ENCODE results near the gene MYBL2. TPM values are rescaled to one million over a fixed set of nuclear protein-coding genes. Genes with fewer than 3 reads are reported as not detected.
"Not testable (repeated sequence)": the region's sequence is repeated elsewhere in the genome, so short reads cannot be mapped to it uniquely, and the experiment has no call there.

MYBL2 gene
- polyA plus RNA-seq (ENCODE audit: insufficient read length in 3 of 3): 10 to 100 TPM; 22.9 to 33.0 (median 29.3) TPM
- long read RNA-seq, donor 1, partial matches to known transcripts: 0 of 3 reads
- long read RNA-seq, donor 1, other reads (novel, unspliced or antisense): 0 of 3 reads
- long read RNA-seq, donor 2, transcript MYBL2-201 (14 exons, 2,639 nt): major isoform, 5 of 5 reads
- long read RNA-seq, donor 2, partial matches to known transcripts: 0 of 5 reads
- long read RNA-seq, donor 2, other reads (novel, unspliced or antisense): 0 of 5 reads
- long read RNA-seq, donor 3, partial matches to known transcripts: 0 of 1 reads
- long read RNA-seq, donor 3, other reads (novel, unspliced or antisense): 0 of 1 reads
- long read RNA-seq, donor 4, partial matches to known transcripts: 0 of 3 reads
- long read RNA-seq, donor 4, other reads (novel, unspliced or antisense): 0 of 3 reads
- long read RNA-seq, donor 5, partial matches to known transcripts: 0 of 3 reads
- long read RNA-seq, donor 5, other reads (novel, unspliced or antisense): 0 of 3 reads
- long read RNA-seq, donor 6, transcript MYBL2-201 (14 exons, 2,639 nt): major isoform, 6 of 18 reads
- long read RNA-seq, donor 6, partial matches to known transcripts: 12 of 18 reads
- long read RNA-seq, donor 6, other reads (novel, unspliced or antisense): 0 of 18 reads
- long read RNA-seq, donor 7, partial matches to known transcripts: 0 of 4 reads
- long read RNA-seq, donor 7, other reads (novel, unspliced or antisense): 0 of 4 reads
- long read RNA-seq, donor 8, partial matches to known transcripts: 0 of 3 reads
- long read RNA-seq, donor 8, other reads (novel, unspliced or antisense): 0 of 3 reads
- long read RNA-seq, donor 9, partial matches to known transcripts: 0 of 4 reads
- long read RNA-seq, donor 9, other reads (novel, unspliced or antisense): 0 of 4 reads
- long read RNA-seq, donor 10, transcript MYBL2-201 (14 exons, 2,639 nt): major isoform, 7 of 8 reads
- long read RNA-seq, donor 10, partial matches to known transcripts: 0 of 8 reads
- long read RNA-seq, donor 10, other reads (novel, unspliced or antisense): 0 of 8 reads
- long read RNA-seq, donor 11, partial matches to known transcripts: 0 of 4 reads
- long read RNA-seq, donor 11, other reads (novel, unspliced or antisense): 0 of 4 reads
- long read RNA-seq, donor 12, partial matches to known transcripts: 0 of 2 reads
- long read RNA-seq, donor 12, other reads (novel, unspliced or antisense): 0 of 2 reads
- long read RNA-seq, donor 13, partial matches to known transcripts: 6 of 8 reads
- long read RNA-seq, donor 13, other reads (novel, unspliced or antisense): 0 of 8 reads
- long read RNA-seq, donor 14, partial matches to known transcripts: 0 of 4 reads
- long read RNA-seq, donor 14, other reads (novel, unspliced or antisense): 0 of 4 reads
- long read RNA-seq, donor 15, partial matches to known transcripts: 0 of 3 reads
- long read RNA-seq, donor 15, other reads (novel, unspliced or antisense): 0 of 3 reads
- long read RNA-seq, donor 16, transcript MYBL2-201 (14 exons, 2,639 nt): major isoform, 10 of 17 reads
- long read RNA-seq, donor 16, partial matches to known transcripts: 6 of 17 reads
- long read RNA-seq, donor 16, other reads (novel, unspliced or antisense): 0 of 17 reads

DNA sequence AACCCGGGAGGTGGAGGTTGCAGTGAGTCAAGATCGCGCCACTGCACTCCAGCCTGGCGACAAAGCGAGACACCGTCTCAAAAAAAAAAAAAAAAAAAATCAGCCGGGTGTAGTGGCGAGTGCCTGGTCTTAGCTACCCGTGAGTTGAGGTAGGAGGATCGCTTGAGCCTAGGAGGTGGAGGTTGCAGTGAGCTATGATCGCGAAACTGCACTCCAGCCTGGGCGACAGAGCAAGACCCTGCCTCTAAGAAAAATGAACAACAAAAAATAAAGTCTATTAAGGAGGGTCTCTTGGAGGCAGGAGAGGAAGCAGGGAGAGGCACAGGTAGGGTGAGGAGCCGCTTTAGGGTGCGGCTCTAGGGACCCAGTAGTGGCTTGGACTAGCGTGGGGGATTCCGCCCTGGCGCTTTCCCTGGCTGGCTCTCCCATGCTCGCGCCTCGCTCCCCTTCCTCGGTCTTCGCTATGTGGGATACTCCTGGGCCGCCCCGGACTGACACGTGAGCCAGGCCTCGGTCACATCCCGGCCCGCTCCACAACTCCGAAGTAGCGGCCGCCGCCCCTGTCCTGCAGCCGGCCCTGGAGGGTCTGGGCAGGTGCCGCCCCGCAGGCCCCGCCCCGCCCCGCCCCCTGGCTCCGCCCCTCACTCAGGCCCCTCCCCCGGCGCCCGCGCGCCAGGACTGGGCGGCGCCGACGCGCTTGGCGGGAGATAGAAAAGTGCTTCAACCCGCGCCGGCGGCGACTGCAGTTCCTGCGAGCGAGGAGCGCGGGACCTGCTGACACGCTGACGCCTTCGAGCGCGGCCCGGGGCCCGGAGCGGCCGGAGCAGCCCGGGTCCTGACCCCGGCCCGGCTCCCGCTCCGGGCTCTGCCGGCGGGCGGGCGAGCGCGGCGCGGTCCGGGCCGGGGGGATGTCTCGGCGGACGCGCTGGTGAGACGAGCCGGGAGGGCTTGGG, at the start of gene MYBL2:
Gene MYBL2 (plus strand): TSS at position 739 of the 953 bp plus-strand sequence. CDS start 170 bp downstream, at position 909.
- peak in 5 of 11 donors; percentile 43 to 61 (median 54) for DNase-seq (ENCODE audit: extremely low read depth in 1 of 11, low read depth in 9 of 11, low spot score in 4 of 11)

DNA sequence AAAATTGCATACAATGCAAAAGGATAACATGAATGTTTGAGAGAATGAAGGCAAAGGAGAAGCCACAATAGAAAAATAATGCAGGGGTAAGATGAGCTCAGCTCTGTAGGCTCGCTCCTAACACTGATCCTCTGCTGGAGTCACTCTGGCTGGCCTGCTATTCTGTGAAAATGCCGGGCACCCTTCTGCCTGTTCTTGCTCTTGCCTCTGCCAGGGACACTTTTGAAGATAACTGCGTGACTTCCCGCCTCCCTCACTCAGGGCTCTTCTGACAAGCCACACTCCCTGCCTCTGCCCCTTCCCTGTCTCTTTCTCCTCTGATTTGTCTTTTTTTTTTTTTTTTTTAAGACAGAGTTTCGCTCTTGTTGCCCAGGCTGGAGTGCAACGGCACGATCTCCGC, 35.3 kb upstream of the MYBL2 start:
- DNase-seq (ENCODE audit: extremely low read depth in 1 of 11, low read depth in 9 of 11, low spot score in 4 of 11): no peak

DNA sequence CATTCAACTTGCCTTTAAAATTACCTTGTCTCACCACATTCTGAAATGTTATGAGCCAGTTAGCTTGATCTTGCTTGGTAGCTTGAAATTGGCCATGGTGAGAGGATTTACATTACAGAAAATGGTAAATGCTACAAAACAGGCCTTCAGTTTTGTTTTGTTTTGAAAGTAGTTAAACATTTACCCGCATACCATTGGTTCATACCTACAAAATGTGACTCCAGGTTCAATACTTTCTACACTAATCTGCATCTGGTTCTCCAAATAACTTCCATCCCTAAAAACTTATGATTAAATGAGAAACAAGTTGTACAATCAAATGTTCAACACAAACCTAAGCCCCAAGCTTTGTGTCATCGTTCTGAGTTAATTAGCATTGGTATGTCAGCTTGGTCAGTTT, 30.5 kb upstream of the MYBL2 start:
- no peak for DNase-seq (ENCODE audit: extremely low read depth in 1 of 11, low read depth in 9 of 11, low spot score in 4 of 11)

DNA sequence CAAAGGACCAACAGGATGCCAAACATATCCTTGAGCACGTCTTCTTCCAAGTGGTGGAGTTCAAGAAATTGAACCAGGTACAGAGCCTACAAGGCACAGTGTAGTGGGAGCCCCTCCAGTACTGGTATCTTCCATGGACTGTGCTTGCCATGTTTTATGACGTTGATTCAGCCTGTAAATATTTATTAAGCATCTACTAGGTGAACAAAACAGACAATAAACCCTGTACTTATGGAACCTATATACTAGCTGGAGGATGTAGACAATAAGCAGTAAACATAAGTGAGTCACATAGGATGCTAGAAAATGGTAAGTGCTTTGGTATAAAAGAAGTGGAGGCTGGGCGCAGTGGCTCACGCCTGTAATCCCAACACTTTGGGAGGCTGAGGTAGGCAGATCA, 24.4 kb upstream of the MYBL2 start:
- DNase-seq (ENCODE audit: extremely low read depth in 1 of 11, low read depth in 9 of 11, low spot score in 4 of 11): no peak

DNA sequence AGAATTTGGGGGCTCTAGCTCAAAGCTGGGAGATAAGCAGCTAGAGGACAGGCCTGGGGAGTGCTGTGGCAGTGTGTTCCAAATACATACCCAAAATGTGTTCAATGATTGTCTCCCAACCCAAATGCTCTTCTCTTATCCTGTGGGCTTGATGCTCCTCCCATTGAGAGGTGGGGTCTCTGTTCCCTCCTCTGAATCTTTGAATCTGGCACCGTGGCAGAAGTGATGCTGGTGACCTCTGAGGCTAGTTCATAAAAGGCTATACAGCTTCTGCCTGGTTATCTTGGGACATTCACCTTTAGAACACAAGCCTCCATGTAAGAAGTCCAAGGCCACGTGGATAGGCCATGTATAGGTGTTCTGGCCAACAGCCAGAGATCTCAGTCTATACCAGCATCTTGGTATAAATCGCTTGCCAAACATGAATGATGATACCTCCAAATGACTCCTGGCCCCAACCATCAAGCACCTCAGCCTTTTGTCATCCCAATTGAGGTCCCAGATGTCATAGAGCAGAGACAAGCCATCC, 15.9 kb upstream of the MYBL2 start:
- DNase-seq (ENCODE audit: extremely low read depth in 1 of 11, low read depth in 9 of 11, low spot score in 4 of 11): no peak

DNA sequence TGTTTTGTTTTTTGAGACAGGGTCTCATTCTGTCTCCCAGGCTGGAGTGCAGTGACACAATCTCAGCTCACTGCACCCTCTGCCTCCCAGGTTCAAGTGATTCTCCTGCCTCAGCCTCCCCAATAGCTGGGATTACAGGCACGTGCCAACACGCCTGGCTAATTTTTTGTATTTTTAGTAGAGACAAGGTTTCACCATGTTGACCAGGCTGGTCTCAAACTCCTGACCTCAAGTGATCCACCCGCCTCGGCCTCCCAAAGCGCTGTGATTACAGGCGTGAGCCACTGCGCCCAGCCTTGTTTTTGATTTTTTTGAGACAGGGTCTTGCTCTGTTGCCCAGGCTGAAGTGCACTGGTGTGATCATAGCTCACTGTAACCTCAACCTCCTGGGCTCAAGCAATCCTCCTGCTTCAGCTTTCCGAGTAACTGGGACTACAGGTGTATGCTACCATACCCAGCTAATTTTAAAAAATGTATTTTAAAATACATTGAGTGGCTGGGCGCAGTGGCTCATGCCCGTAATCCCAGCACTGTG, 15.2 kb upstream of the MYBL2 start:
- not testable (repeated sequence) for DNase-seq (ENCODE audit: extremely low read depth in 1 of 11, low read depth in 9 of 11, low spot score in 4 of 11)

DNA sequence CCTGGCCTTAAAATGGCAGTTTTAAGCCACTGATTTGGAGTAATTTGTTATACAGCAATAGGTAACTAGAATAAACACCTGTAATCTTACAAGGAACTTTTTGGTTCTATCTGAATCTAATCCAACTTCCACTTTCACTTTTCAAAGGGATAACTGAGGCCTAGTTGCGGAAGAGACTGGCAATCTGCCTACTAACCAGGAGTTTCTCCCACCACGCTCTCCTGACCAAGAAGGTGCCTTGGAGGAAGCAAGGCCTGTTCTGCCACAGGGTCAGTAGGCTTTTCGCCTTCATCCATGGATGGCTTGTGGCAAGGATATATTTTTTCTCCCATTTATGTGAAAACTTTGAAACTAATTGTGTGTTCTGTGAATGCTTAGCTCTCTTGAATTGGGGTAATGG, 12.9 kb upstream of the MYBL2 start:
- no peak for DNase-seq (ENCODE audit: extremely low read depth in 1 of 11, low read depth in 9 of 11, low spot score in 4 of 11)

DNA sequence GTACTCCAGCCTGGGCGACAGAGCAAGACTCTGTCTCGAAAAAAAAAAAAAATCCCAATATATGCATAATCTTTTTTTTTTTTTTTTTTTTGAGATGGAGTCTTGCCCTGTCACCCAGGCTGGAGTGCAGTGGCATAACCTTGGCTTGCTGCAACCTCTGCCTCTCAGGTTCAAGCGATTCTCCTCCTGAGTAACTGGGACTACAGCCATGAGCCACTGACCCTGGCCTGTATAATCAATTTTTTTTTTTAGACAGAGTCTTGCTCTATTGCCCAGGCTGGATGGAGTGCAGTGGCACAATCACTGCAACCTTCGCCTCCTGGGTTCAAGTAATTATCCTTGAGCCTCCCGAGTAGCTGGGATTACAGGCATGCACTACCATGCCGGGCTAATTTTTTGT, 11.7 kb upstream of the MYBL2 start:
- DNase-seq (ENCODE audit: extremely low read depth in 1 of 11, low read depth in 9 of 11, low spot score in 4 of 11): not testable (repeated sequence)

DNA sequence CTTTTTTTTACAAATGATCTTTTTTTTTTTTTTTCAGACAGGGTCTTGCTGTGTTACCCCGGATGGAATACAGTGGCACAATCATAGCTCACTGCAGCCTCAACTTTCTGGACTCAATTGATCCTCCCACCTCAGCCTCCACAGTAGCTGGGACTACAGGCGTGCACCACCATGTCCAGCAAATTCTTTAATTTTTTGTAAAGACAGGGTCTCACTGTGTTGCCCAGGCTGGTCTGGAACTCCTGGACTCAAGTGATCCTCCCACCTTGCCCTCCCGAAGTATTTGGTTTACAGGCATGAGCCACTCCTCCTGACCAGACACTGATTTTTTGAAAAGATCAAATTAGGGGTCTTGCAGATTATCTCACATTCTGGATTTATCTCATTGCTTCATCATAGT, 11.0 kb upstream of the MYBL2 start:
- no peak for DNase-seq (ENCODE audit: extremely low read depth in 1 of 11, low read depth in 9 of 11, low spot score in 4 of 11)

DNA sequence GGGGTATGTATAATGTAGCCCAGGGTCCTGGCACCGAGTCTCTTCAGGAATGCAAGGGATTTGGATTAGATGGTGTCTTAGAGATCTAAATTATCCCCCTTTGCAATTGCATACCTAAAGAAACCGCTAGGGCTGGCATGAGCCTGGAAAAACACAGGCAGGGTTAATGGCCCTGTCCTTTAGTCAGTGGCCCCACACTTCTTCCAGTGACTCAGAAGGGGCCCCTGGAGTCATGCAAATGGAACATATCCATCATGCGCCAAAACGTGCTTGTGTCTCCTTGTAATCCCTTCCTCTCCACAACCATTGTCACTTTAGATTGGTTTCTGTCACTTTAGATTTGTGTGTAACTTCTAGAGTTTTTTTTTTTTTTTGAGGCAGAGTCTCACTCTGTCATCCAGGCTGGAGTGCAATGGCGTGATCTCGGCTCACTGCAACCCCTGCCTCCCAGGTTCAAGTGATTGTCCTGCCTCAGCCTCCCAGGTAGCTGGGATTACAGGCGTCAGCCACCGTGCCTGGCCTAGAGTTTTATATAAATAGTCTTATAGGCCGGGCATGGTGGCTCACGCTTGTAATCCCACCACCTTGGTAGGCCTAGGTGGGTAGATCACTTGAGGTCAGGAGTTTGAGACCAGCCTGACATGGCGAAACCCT, 8.7 kb upstream of the MYBL2 start:
- no peak for DNase-seq (ENCODE audit: extremely low read depth in 1 of 11, low read depth in 9 of 11, low spot score in 4 of 11)

DNA sequence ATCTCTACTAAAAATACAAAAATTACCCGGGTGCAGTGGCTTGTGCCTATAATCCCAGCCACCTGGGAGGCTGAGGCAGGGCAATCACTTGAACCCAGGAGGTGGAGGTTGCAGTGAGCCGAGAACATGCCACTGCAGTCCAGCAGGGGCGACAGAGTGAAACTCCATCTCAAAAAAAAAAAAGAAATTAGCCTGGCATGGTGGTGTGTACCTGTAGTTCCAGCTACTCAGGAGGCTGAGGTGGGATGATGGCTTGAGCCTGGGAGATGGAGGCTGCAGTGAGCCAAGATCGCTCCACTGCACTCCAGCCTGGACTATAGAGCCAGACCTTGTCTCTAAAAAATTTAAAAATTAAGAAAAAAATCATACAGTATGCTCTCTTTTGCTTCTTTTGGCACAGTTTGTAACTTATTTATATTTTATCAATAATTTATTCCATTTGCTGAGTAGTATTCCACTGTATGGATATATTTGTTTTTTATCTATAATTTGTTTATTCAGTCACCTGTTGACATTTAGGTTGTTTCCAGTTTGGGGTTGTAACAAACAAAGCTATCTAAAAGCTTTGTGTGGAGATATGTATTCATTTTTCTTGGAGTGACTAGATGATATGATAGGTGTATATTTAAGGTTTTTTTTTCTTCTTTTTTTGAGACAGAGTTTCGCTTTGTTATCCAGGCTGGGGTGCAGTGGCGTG, 8.0 kb upstream of the MYBL2 start:
- DNase-seq (ENCODE audit: extremely low read depth in 1 of 11, low read depth in 9 of 11, low spot score in 4 of 11): no peak

DNA sequence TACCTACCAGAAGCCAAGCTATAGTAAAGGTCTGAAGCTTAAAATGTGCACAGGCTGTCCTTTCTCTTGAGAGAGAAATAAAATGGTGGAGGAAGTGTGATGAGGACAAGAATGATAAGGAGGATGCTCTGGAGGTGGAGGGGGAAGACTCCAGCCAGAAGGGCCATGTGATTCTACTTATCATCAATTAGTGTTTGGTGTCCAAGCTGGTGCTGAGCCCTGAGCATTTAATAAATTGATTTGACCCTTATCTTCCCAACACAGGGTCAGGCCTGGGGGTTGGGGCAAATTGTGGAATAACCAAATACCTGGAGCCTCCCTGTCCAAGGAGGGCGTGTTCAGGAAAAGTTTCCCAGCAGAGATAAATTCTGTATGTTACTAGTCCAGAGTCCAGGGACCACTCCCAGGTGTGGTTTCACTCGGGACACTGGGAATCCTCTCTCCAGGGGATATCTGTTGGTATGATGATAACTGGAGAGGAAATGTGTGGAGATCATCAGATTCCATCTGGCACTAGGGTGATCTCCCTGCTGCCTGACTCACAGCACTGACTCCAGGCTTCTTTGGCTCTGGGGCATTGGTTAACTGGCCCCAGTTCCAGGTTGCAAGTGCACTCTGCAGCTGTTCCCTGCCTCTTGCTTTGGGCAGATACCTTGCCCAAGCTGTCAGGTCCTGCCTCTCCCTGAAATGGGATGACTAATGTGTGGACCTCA, 3.8 kb upstream of the MYBL2 start:
- DNase-seq (ENCODE audit: extremely low read depth in 1 of 11, low read depth in 9 of 11, low spot score in 4 of 11): no peak

DNA sequence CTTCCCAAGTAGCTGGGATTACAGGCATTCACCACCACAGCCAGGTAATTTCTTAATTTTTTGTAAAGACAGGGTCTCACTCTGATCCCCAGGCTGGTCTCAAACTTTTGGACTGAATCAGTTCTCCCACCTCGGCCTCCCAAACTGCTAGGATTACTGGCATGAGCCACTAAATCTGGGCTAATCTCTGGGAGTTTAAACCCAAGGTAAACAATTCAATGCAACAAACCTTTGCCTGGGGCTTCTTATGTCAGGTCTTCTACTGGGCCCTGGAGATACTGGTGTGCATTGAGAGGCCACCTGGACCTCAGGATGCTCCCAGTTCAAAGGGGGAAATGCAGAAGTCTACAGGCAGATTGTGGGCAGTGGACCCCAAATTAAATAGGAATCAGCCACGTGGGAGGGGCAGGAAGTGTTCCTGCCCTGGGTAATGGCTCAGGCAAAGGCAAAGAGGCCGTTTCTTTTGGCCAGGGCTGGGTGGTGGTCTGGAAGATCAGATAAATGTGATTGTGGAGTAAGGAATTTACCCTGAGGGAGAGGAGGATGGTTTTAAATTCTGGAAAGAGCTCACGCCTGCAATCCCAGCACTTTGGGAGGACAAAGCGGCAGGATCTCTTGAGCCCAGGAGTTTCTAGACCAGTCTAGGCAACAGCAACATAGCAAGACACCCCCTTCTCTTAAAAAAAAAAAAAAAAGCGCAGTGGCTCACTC, 1.3 kb upstream of the MYBL2 start:
- no peak for DNase-seq (ENCODE audit: extremely low read depth in 1 of 11, low read depth in 9 of 11, low spot score in 4 of 11)

DNA sequence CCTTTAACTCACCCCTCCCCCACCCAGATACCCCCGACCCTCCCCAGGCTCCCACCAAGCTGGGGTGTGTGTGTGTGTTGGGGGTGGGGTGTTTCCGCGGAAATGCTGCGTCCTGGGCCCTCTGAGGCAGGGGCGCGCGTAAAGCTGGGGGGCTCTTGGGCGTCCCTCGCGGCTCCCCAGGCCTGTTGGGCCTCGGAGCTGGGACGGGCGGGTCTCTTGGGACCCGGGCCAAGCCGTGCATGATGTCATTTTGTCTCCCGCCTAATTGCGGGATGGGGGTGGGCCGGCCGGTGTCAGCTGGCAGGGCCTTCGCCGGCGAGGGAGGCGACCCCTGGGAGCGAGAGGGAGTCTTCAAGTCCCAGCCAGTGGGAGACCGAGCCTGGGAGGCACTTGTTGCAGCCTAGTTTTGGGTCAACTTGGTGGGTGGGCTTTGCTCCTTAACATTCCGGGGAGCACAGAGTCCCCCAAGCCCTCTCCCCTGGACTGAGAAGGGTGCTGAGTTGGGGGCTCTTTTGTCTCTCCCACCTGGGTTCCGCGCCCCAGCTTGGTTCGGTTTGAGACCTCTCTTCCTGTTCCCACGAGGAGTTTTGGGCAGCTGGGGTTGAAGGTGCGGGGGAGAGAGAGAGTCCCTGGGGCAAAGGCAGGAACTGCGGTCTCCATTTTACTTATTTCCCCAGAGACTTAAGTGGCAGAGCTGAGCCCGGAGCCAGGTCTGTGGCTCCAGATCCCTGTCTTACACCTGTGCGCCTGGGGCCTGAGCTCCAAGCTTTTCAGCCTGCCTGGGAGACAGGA, 623 bp downstream of the MYBL2 start:
- no peak for DNase-seq (ENCODE audit: extremely low read depth in 1 of 11, low read depth in 9 of 11, low spot score in 4 of 11)
